GM12878 (cell line): ENCODE measurements around the gene MEGF6. TPM values are rescaled to one million over a fixed set of nuclear protein-coding genes. Genes with fewer than 3 reads are reported as not detected.
"Not testable (repeated sequence)": the region's sequence is repeated elsewhere in the genome, so short reads cannot be mapped to it uniquely, and the experiment has no call there.

Experiments used
- ATAC-seq: fragments of 200-7000 bp; cut with Tn5 transposase; 3 replicates; pipeline ENCODE4 v1.9.1; 2020; ENCODE audit warnings: mild to moderate bottlenecking, moderate library complexity
- BruUV-seq: library from RNA; stranded (reverse); fragments of 400-500 nt; replicated peaks from 2 replicates; lab custom pipeline; 2021; lab: Mats Ljungman, UMichigan
- CTCF ChIA-PET: fragments of 300-600 bp; sonication (Branson Sonifier 250); formaldehyde crosslinking; extraction: SDS; loops from one replicate; lab custom pipeline; 2021; ENCODE audit warnings: inconsistent platforms; lab: Yijun Ruan, JAX
- POLR2A ChIA-PET: fragments of 350-600 bp; formaldehyde crosslinking; extraction: SDS; loops from one replicate; lab custom pipeline; 2021; ENCODE audit warnings: inconsistent platforms; lab: Charles Lee
- RAD21 ChIA-PET: fragments of 300-600 bp; sonication (Branson Sonifier 250); formaldehyde crosslinking; loops from one replicate; lab custom pipeline; 2023; ENCODE audit warnings: antibody characterized with exemption; ENCODE audit not compliant: unreplicated experiment; lab: Charles Lee
- SMC1A ChIA-PET: fragments of 300-600 bp; sonication (Branson Sonifier 250); formaldehyde crosslinking; loops from one replicate; lab custom pipeline; 2023; ENCODE audit not compliant: unreplicated experiment, uncharacterized antibody; lab: Charles Lee
- DNase-seq: peaks from one replicate; pipeline ENCODE4 v3.0.0-alpha.2; 2011; ENCODE audit warnings: low read depth, low spot score
- FAIRE-seq: peaks from 3 replicates; lab custom pipeline; 2011; peaks lifted over from hg19 to GRCh38; lab: Jason Lieb, UNC
- H2AFZ ChIP-seq: 2 replicates; pipeline ENCODE4 v1.6.0; 2011; ENCODE audit warnings: low read depth, low read length, control low read depth; ENCODE audit not compliant: control insufficient read depth
- H3K27ac ChIP-seq: 2 replicates; pipeline ENCODE4 v1.5.1; 2011; ENCODE audit warnings: control low read depth; ENCODE audit not compliant: control insufficient read depth, insufficient read depth
- H3K27me3 ChIP-seq, 2 experiments: replicated peaks in 1 of 2; 2 replicates each; pipeline versions ENCODE4 v1.6.0 to v1.6.1; 2011; ENCODE audit warnings: low read length in 1 of 2; ENCODE audit not compliant: control insufficient read depth in 2 of 2, insufficient read depth in 2 of 2
- H3K36me3 ChIP-seq, 2 experiments: 2 replicates each; pipeline ENCODE4 v1.5.1; 2011; ENCODE audit warnings: low read length in 1 of 2; ENCODE audit not compliant: control insufficient read depth in 2 of 2, insufficient read depth in 2 of 2
- H3K4me1 ChIP-seq: 2 replicates; pipeline ENCODE4 v1.6.1; 2011; ENCODE audit warnings: mild to moderate bottlenecking, low read length, moderate library complexity, mixed read lengths; ENCODE audit not compliant: control insufficient read depth, insufficient read depth
- H3K4me2 ChIP-seq: 2 replicates; pipeline ENCODE4 v1.6.0; 2011; ENCODE audit warnings: control low read depth; ENCODE audit not compliant: control insufficient read depth, insufficient read depth
- H3K4me3 ChIP-seq: fragments of 200-600 bp; sonication (generic); 2 replicates; pipeline ENCODE4 v1.5.1; 2016
- H3K79me2 ChIP-seq: 2 replicates; pipeline ENCODE4 v1.6.0; 2011; ENCODE audit warnings: low read length; ENCODE audit not compliant: control insufficient read depth, insufficient read depth
- H3K9ac ChIP-seq: 2 replicates; pipeline ENCODE4 v1.8.0; 2011; ENCODE audit warnings: low read length, control low read depth, mixed read lengths; ENCODE audit not compliant: control insufficient read depth, insufficient read depth
- H3K9me3 ChIP-seq: replicated peaks from 3 replicates; pipeline ENCODE4 v1.5.1; 2011; ENCODE audit warnings: mild to moderate bottlenecking, low read length; ENCODE audit not compliant: control insufficient read depth, insufficient read depth
- H4K20me1 ChIP-seq: 2 replicates; pipeline ENCODE4 v1.6.0; 2011; ENCODE audit not compliant: control insufficient read depth, insufficient read depth
- SMC3 ChIP-seq: IDR thresholded peaks from 2 replicates; pipeline ENCODE4 v1.6.1; 2011; ENCODE audit warnings: low read length, improper control_type of control experiment, borderline replicate concordance
- WGBS: methylation state at CpG from one replicate; pipeline ENCODE4 v1.1.6; 2016; ENCODE audit warnings: low lambda C conversion rate; ENCODE audit not compliant: insufficient replicate concordance, insufficient coverage; ENCODE audit errors: missing lambda C conversion rate; 5-methylcytosine and 5-hydroxymethylcytosine counted together
- in situ Hi-C: fragments of 300-500 bp; cut with MboI; formaldehyde crosslinking; loops from 9 replicates; pipeline ENCODE4 v1.14.3; 2018; ENCODE audit warnings: mixed read lengths
- intact Hi-C: fragments of 100-400 bp; cut with micrococcal nuclease; formaldehyde crosslinking; loops from one replicate; pipeline ENCODE4 v1.14.2; 2022; ENCODE audit not compliant: unreplicated experiment
- polyA plus RNA-seq, 11 experiments: library from polyadenylated mRNA; depleted of rRNA in 4 of 11; unstranded in 6 of 11; stranded (reverse) in 5 of 11; fragments of >200 nt; fragmentation: Nextera tagmentation in 4 of 11; fragmentation: Illumina TruSeq in 1 of 11; extraction: Ambion mirVana in 4 of 11; extraction: Trizol in 1 of 11; gene quantifications; 1 replicate in 1 of 11; 2 replicates in 10 of 11; pipeline versions ENCODE4 v1.2.1 to v1.2.3, GENCODE V29; 2011 to 2016; ENCODE audit warnings: inconsistent platforms in 2 of 11, missing spikeins in 2 of 11, low read depth in 1 of 11
- total RNA-seq, 4 experiments: library from RNA; depleted of rRNA in 3 of 4; stranded (reverse); fragments of >200 nt in 3 of 4; fragmentation: Illumina TruSeq in 1 of 4; extraction: Trizol in 1 of 4; gene quantifications; 2 replicates each; pipeline versions ENCODE4 v1.2.1 to v1.2.3, GENCODE V29; 2013 to 2021
- TF ChIP-seq, protein P1 (sequence below), 3 experiments: IDR thresholded peaks in 2 of 3; conservative IDR thresholded peaks in 1 of 3; 2 replicates each; pipeline ENCODE4 v1.5.1; 2011; ENCODE audit warnings: low read depth in 3 of 3, low read length in 3 of 3, mild to moderate bottlenecking in 3 of 3, control low read depth in 2 of 3, moderate library complexity in 2 of 3, inconsistent platforms in 1 of 3, mixed read lengths in 1 of 3; ENCODE audit not compliant: control insufficient read depth in 2 of 3, insufficient read depth in 1 of 3; ENCODE audit errors: extremely low read depth in 1 of 3

Gene MEGF6
- total and polyA plus RNA-seq, 10 of the 15 experiments (the other 5 are each of a cell fraction or from before 2014, with no cell fraction given) = 0.03 to 0.41 TPM; not detected in 8

DNA sequence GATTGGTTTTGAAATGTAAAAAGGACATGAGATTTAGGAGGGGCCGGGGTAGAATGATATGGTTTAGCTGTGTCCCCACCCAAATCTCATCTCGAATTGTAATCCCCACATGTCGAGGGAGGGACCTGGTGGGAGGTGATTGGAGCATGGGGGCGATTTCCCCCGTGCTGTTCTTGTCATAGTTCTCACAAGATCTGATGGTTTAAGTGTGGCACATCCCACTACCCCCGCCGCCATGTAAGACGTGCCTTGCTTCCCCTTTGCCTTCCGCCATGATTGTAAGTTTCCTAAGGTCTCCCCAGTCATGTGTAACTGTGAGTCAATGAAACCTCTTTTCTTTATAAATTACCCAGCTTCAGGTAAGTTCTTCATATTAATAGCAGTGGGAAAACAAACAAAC lies 10.8 kb upstream of the MEGF6 start:
- H4K20me1 ChIP-seq, H3K27ac ChIP-seq, H2AFZ ChIP-seq, H3K9me3 ChIP-seq, H3K4me3 ChIP-seq, H3K36me3 ChIP-seq, H3K9ac ChIP-seq, FAIRE-seq, H3K4me1 ChIP-seq, H3K4me2 ChIP-seq, POLR2A ChIA-PET, BruUV-seq, intact Hi-C loops, H3K79me2 ChIP-seq, DNase-seq, H3K27me3 ChIP-seq, ATAC-seq: not testable (repeated sequence)
- WGBS = 48% methylated on average over 9 of the region's 9 CpGs
- RAD21 ChIA-PET = interaction anchor here (0.7 kb wide), 1 partner anchor 83 kb away, joined by 3 read pairs; no protein-coding TSS in a partner anchor
- SMC1A ChIA-PET = interaction anchor here (1.2 to 2.8 kb wide), 2 partner anchors 54 to 103 kb away, joined by 3 to 10 read pairs; no protein-coding TSS in a partner anchor
- CTCF ChIA-PET = interaction anchor here (0.8 to 3.8 kb wide), 7 partner anchors 32 to 169 kb away, joined by 3 to 30 read pairs (median 5); no protein-coding TSS in a partner anchor
- in situ Hi-C loops = loop anchor here (10.0 kb wide), 1 partner anchor 137 kb away; no protein-coding TSS in a partner anchor

DNA sequence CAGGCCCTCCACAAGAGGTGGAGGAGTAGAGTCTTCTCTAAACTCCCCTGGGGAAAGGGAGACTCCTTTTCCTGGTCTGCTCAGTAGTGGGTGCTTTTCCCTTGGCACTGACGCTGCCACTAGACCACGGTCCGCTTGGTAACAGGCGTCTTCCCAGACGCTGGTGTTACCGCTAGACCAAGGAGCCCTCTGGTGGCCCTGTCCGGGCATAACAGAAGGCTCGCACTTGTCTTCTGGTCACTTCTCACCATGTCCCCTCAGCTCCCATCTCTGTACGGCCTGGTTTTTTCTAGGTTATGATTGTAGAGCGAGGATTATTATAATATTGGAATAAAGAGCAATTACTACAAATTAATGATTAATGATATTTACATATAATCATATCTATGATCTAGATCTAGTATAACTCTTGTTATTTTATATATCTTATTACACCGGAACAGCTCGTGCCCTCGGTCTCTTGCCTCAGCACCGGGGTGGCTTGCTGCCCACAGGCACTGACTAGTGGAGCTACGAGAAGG lies 9.9 kb upstream of the MEGF6 start:
- intact Hi-C loops, H3K9me3 ChIP-seq, H3K4me2 ChIP-seq, H4K20me1 ChIP-seq, FAIRE-seq, DNase-seq, H3K36me3 ChIP-seq, H3K27me3 ChIP-seq, H2AFZ ChIP-seq, H3K4me3 ChIP-seq, POLR2A ChIA-PET, H3K27ac ChIP-seq, H3K79me2 ChIP-seq, BruUV-seq, H3K4me1 ChIP-seq, H3K9ac ChIP-seq, ATAC-seq: not testable (repeated sequence)
- in situ Hi-C loops = loop anchor here (10.0 kb wide), 1 partner anchor 136 kb away; no protein-coding TSS in a partner anchor
- CTCF ChIA-PET = interaction anchor here (0.8 to 3.8 kb wide), 10 partner anchors 33 to 168 kb away, joined by 3 to 30 read pairs (median 5); no protein-coding TSS in a partner anchor
- peak; percentile 33; the same call in 1 of the 2 replicates for TF ChIP-seq SMC3
- TF ChIP-seq, protein P1, sequence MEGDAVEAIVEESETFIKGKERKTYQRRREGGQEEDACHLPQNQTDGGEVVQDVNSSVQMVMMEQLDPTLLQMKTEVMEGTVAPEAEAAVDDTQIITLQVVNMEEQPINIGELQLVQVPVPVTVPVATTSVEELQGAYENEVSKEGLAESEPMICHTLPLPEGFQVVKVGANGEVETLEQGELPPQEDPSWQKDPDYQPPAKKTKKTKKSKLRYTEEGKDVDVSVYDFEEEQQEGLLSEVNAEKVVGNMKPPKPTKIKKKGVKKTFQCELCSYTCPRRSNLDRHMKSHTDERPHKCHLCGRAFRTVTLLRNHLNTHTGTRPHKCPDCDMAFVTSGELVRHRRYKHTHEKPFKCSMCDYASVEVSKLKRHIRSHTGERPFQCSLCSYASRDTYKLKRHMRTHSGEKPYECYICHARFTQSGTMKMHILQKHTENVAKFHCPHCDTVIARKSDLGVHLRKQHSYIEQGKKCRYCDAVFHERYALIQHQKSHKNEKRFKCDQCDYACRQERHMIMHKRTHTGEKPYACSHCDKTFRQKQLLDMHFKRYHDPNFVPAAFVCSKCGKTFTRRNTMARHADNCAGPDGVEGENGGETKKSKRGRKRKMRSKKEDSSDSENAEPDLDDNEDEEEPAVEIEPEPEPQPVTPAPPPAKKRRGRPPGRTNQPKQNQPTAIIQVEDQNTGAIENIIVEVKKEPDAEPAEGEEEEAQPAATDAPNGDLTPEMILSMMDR (IDR thresholded peaks at IDR 0.05 in 2 of 3, conservative IDR thresholded peaks at IDR 0.05 in 1 of 3; ENCODE audit: control insufficient read depth in 2 of 3, extremely low read depth in 1 of 3, insufficient read depth in 1 of 3, low read depth in 3 of 3, low read length in 3 of 3) = peak; percentile 42 to 65 (median 52)
- WGBS = 21% methylated on average over 15 of the region's 15 CpGs
- RAD21 ChIA-PET = interaction anchor here (0.7 to 2.8 kb wide), 4 partner anchors 27 to 103 kb away, joined by 3 to 12 read pairs (median 6); no protein-coding TSS in a partner anchor
- SMC1A ChIA-PET = interaction anchor here (0.8 to 3.1 kb wide), 8 partner anchors 8 to 129 kb away, joined by 3 to 23 read pairs (median 4); no protein-coding TSS in a partner anchor
